CD1c-positive myeloid dendritic cell (primary cell): Measurements from ENCODE around the gene MTMR11.
"Not testable (repeated sequence)": the region's sequence is repeated elsewhere in the genome, so short reads cannot be mapped to it uniquely, and the experiment has no call there.

ENCODE experiments used
- DNase-seq: peaks from one replicate; pipeline ENCODE4 v3.0.0-alpha.2; 2016; ENCODE audit errors: extremely low spot score

MTMR11 gene

DNA sequence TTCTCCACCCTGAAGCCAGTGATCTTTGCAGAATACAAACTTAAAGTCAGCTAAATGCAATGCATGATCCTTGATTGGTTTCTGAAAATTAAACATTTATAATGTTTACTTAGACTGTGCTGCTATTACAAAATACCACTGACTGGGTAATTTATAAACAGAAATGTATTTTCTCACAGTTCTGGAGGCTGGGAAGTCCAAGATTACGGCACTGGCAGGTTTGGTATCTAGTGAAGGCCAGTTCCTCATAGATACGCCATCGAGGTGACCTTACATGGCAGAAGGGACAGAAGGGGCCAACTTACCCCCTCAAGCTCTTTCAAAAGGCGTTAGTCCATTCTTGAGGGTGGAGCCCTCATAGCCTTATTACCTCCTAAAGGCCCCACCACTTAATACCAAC is 40.1 kb downstream of the MTMR11 start:
- DNase-seq: no peak

- DNase-seq: no peak
Observed at GRCh38 chr1:149888999-149889289, 47.7 kb downstream of the MTMR11 start.

DNA sequence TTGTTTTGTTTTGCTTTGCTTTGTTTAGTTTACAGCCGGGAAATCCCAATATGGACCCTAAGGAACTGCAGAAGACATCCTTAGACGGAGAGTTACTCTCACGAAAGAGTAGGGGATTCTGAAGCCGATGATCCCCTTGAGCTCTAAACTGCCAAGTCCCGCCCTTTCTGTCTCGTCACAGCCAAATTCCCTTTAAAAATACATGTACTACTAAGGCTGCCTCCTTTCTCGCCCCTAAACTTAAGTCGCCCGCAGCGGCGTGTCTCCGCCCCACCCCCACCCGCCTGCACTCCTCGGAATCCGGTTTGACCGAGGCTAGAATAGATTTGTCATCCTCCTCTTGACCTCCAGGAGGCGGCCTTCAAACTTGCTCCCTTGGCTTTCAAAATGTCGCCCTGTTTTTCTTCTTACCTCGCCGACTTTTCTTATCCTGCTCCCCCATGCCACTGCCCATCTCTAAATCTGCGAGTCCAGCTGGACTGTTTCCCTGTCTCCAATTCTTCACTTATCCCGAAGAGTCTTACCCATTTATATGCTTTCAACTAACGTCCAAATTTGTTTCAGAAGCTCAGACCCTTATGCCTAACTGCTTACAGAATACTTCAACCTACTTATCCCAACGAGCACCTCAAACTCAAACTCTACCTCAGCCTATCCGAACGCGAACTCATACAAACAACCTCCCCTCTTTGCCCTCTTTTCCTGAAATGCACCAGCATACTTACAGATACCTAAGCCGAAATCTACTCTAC is 48.3 kb downstream of the MTMR11 start:
- DNase-seq: peak; percentile 84

GRCh38 chr1:149887456-149888246 is 49.0 kb downstream of the MTMR11 start:
- peak; percentile 96 for DNase-seq

DNA sequence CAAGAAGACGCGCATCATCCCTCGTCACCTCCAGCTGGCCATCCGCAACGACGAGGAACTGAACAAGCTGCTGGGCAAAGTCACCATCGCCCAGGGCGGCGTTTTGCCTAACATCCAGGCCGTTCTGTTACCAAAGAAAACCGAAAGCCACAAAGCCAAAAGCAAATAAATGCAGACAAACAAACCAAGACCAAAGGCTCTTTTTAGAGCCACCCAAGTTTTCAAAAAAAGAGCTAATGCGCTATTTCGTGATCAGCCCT is 49.6 kb downstream of the MTMR11 start:
- DNase-seq: not testable (repeated sequence)

DNA sequence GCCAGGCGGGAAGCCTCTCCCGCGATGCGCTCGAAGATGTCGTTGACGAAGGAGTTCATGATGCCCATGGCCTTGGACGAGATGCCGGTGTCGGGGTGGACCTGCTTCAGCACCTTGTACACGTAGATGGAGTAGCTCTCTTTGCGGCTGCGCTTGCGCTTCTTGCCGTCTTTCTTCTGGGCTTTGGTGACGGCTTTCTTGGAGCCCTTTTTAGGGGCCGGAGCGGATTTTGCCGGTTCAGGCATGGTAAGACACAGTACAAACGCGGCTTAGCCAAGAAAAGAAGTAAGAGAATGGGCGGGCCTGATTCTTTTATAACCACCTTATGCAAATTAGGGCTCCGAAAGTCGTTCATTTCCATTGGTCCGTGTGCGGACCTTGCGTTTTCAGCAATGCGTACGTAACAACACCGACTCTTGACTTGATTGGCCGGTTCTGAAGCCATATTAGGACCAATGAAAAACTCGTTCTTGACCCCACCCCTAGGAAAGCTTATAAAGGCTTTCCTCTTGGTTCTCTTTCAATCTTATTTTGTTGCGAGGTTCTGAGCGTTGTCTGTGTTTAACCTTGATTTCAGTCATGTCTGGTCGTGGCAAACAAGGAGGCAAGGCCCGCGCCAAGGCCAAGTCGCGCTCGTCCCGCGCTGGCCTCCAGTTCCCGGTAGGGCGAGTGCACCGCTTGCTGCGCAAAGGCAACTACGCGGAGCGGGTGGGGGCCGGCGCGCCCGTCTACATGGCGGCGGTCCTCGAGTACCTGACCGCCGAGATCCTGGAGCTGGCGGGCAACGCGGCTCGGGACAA is 50.1 kb downstream of the MTMR11 start:
- peak; percentile 99 for DNase-seq

- DNase-seq: not testable (repeated sequence)
Observed at GRCh38 chr1:149886121-149886395, 50.6 kb downstream of the MTMR11 start.

DNA sequence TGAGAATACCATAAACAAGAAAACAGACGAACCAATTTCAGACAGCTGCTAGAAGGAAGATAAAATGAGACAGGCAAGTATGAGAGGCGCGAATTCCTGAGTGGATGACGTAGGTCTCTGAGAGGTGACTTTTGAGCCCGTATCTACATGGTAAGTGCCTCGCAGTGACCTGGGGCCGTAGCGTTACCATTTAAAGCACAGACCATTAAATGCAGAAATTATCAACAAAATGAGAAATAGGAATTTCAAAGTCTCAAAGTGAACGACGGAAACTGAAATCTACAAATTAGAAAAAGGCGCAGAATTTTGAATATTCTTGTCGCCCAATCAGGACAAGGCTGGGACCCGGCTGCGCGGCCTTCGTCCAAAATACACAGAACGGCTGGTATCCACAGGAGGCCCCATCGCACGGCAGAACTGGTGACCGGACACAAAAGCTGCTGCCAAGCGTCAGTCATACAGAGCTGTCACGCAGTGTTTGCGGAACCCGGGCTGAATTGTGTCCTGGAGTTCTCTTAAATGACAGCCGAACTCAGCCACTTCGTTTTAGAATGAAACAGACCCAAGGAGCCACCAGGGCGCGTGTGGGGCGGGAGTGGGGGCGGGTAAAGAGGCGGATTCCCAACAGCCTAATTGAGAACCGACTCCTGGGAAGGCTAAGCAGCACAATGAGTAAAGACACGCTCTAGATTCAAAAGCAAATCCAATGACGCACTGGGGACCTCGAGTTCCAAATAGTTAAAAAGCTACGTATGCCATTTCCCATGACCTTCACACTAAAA is 51.1 kb downstream of the MTMR11 start:
- peak; percentile 94 for DNase-seq

DNA sequence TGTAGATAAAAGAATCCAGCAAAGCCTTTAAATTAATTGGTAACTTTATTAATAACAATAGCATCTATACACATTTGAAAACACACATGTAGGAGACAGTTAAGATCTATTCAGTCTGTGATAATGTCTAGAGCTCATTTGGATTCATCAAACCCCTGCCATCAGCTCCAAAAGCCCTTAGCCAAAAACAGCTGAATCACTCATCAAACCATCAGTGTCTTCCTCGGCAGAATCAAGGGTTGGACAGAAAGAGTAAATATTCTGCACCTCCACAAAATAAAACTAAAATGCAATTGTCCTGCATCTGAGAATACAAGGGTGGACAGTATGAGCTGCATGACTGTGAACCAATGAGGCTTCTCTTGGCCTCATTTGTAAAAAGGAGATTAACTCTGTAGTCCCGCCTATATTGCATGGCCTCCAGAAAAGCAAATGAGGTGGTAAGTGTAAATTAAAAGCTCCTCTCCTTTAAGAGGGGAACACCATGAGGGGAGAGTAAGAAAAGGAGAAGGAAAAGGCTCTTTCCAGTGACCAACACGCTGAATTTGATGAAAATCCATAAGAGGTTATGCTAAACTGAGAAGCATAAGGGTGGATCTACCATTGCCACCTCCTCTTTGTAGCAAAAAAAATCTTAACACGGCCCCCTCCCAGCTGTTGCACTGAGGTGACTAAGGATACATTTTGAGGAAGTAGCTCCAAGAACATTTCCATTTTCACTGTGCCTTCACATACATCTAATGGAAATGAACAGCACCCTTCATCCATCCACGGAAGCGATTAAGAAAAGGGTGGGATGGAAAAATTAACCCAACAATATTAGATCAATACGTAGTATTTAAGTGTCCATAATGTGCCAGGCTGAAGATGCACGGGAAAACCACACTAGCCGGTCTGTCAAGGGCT is 52.0 kb downstream of the MTMR11 start:
- peak; percentile 82 for DNase-seq

DNA sequence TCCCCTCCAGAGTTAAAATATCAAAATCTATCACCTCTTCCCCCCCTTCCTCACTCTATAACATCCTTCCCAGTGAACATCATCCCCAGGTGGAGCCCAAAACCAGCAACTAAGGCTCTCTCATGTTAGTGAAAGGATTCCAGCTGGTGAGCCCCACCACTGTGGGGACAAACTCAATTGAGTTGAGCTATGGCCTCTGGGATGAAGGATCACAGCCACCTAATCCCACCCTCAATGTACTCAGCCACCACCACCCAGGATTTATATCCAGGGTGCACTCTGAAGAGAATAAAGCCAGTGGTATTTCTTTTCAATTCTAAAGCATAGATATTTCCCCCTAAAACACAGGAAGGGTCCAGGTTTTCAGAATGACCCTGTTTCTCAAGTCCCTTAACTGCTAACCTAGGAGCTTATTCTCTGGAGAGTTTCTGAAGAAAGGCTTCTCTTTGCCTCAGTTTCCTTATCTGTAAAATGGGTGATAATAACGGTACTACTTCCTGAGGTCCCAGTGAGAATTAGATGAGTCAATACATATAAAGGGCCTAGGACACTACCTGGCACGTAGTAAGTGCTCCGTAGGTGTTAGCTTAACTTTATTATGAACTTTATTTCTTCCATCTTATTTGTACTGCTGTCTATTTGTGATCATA is 53.0 kb downstream of the MTMR11 start:
- DNase-seq: no peak

DNA sequence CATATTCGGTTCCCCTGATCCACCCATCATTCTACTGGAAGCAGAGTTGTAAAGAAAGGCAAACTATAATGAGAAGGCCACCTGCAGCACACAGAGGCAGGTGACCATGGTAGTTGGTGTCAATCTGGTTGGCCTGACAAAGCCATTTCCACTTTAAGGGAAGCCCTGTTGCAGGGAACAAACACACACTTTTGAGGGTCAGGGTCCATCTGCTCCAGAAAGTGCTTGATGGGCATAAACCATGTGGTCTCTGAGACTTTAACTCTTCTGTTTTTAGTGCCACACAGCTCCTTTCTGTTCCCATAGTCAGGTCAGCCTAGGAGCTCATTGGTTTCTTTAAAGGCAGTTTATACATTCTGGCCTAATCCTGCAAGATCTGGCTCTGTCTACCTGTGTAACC is 54.8 kb downstream of the MTMR11 start:
- DNase-seq: no peak

DNA sequence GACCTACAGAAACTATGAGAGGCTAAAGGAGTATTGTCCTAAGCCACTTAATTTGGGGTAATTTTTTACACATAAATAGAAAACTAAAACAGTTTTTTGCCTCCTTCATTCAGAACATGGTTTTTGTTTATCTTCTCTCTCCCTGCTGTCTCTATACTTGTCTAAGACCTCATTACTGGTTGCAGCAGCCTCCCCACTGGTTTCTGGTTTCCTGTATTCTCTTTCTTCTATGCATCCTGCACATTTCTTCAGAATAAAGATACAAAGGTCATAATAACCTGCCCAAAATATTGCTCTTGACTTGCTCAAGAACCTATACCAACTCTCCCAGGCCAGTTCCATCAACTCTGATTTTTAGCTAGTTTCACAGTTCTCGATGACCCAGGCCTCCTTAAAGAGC is 57.1 kb downstream of the MTMR11 start:
- DNase-seq: no peak
